Measurements from ENCODE around the gene MCC.
A peak's percentile ranks its signal among the peaks of the same experiment; 100 is the strongest.
"Not testable (repeated sequence)": the region's sequence is repeated elsewhere in the genome, so short reads cannot be mapped to it uniquely, and the experiment has no call there.

Gene MCC

GRCh38 chr5:113093558-113093957 is 394.7 kb downstream of the MCC start:
- DNase-seq: no peak

GRCh38 chr5:113092683-113093082 is 395.6 kb downstream of the MCC start:
- DNase-seq: no peak

- DNase-seq: no peak
Observed at GRCh38 chr5:113091622-113092021, 396.6 kb downstream of the MCC start.

GRCh38 chr5:113090336-113091106 is 397.7 kb downstream of the MCC start:
- DNase-seq: no peak

- no peak for DNase-seq
Observed at GRCh38 chr5:113089653-113090335, 398.5 kb downstream of the MCC start.

- no peak for DNase-seq
Observed at GRCh38 chr5:113087976-113088514, 400.2 kb downstream of the MCC start.

- peak; percentile 4 for DNase-seq
Observed at GRCh38 chr5:113085880-113086409, 402.3 kb downstream of the MCC start.

- DNase-seq: no peak
Observed at GRCh38 chr5:113085084-113085414, 403.2 kb downstream of the MCC start.

- peak; percentile 47 for DNase-seq
Observed at GRCh38 chr5:113084402-113085083, 403.7 kb downstream of the MCC start.

GRCh38 chr5:113083481-113083880 is 404.8 kb downstream of the MCC start:
- DNase-seq: no peak

GRCh38 chr5:113082547-113082905 is 405.7 kb downstream of the MCC start:
- no peak for DNase-seq

GRCh38 chr5:113081881-113082546 is 406.2 kb downstream of the MCC start:
- no peak for DNase-seq

- no peak for DNase-seq
Observed at GRCh38 chr5:113081091-113081839, 407.0 kb downstream of the MCC start.

- not testable (repeated sequence) for DNase-seq
Observed at GRCh38 chr5:113076649-113077048, 411.6 kb downstream of the MCC start.

- no peak for DNase-seq
Observed at GRCh38 chr5:113075019-113075418, 413.2 kb downstream of the MCC start.

- not testable (repeated sequence) for DNase-seq
Observed at GRCh38 chr5:113073629-113074034, 414.6 kb downstream of the MCC start.

- no peak for DNase-seq
Observed at GRCh38 chr5:113071401-113071800, 416.9 kb downstream of the MCC start.

- DNase-seq: no peak
Observed at GRCh38 chr5:113070901-113071300, 417.4 kb downstream of the MCC start.

- no peak for DNase-seq
Observed at GRCh38 chr5:113068559-113068958, 419.7 kb downstream of the MCC start.

- DNase-seq: no peak
Observed at GRCh38 chr5:113067635-113068344, 420.5 kb downstream of the MCC start.

- DNase-seq: no peak
Observed at GRCh38 chr5:113065626-113066025, 422.6 kb downstream of the MCC start.

GRCh38 chr5:113064806-113065205 is 423.4 kb downstream of the MCC start:
- no peak for DNase-seq
